H1 (cell line): Measurements from ENCODE around the gene ELOVL5. TPM values are rescaled to one million over a fixed set of nuclear protein-coding genes. Genes with fewer than 3 reads are reported as not detected.

ENCODE experiments used
- EP300 ChIP-seq, 2 experiments: IDR thresholded peaks; 1 replicate in 1 of 2; 2 replicates in 1 of 2; pipeline ENCODE4 v1.6.1; 2011 to 2012; ENCODE audit warnings: low read depth in 2 of 2, low read length in 2 of 2, mild to moderate bottlenecking in 2 of 2, borderline replicate concordance in 1 of 2, inconsistent platforms in 1 of 2, moderate library complexity in 1 of 2
- ZNF274 ChIP-seq: IDR thresholded peaks from 2 replicates; pipeline ENCODE4 v1.7.0; 2012; ENCODE audit warnings: low read length, borderline replicate concordance; ENCODE audit errors: extremely low read depth
- polyA plus RNA-seq, 7 experiments: library from polyadenylated mRNA; depleted of rRNA in 3 of 7; stranded (reverse) in 5 of 7; unstranded in 2 of 7; fragments of >200 nt in 5 of 7; fragments of 200-250 nt in 2 of 7; gene quantifications; 1 replicate in 5 of 7; 2 replicates in 1 of 7; 4 replicates in 1 of 7; pipeline versions ENCODE4 v1.2.1 to v1.2.3, GENCODE V29; 2011 to 2013; ENCODE audit warnings: missing spikeins in 2 of 7, mixed read lengths in 2 of 7
- total RNA-seq: library from RNA; stranded (reverse); fragmentation: NEBNext Ultra II Directional; extraction: Animal tissue kit (Norgen Biotek cat#: 25700); gene quantifications from 2 replicates; pipeline ENCODE4 v1.2.1, GENCODE V29; 2021
- TF ChIP-seq, protein P1 (sequence below): IDR thresholded peaks from 2 replicates; pipeline ENCODE4 v1.6.1; 2011; ENCODE audit warnings: low read length, improper control_type of control experiment

The ELOVL5 gene
- total and polyA plus RNA-seq, 2 of the 8 experiments (the other 6 are each of a cell fraction or from before 2014, with no cell fraction given): 113 to 156 TPM

DNA sequence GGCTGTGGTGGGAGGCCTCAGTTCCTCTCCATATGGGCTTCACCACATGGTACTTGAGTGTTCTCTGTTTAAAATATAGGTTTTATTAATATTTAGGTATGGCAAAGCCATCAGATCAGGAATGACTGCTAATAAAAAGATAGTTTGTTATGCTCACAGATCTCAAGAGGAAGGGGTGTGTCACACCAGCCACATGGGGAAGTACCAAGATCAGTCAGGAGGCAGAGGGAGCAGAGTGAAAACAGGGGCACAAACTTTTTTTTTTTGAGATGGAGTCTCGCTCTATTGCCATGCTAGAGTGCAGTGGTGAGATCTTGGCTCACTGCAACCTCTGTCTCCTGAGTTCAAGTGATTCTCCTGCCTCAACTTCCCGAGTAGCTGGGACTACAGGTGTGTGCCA, 108.0 kb downstream of the ELOVL5 start (continued):
- TF ChIP-seq EP300 (IDR thresholded peaks at IDR 0.05; ENCODE audit: borderline replicate concordance in 1 of 2, low read depth in 2 of 2, low read length in 2 of 2) (no peak), ZNF274 (no peak)
- TF ChIP-seq, protein P1, sequence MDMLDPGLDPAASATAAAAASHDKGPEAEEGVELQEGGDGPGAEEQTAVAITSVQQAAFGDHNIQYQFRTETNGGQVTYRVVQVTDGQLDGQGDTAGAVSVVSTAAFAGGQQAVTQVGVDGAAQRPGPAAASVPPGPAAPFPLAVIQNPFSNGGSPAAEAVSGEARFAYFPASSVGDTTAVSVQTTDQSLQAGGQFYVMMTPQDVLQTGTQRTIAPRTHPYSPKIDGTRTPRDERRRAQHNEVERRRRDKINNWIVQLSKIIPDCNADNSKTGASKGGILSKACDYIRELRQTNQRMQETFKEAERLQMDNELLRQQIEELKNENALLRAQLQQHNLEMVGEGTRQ: no peak
